LNCAP (cell line): ENCODE measurements around the gene CDK2AP2.

Source experiments
- TF ChIP-seq, protein P1 (sequence below): fragments of 450-650 bp; IDR thresholded peaks from 2 replicates; pipeline ENCODE4 v1.5.1; 2017; ENCODE audit warnings: mild to moderate bottlenecking

The CDK2AP2 gene

DNA sequence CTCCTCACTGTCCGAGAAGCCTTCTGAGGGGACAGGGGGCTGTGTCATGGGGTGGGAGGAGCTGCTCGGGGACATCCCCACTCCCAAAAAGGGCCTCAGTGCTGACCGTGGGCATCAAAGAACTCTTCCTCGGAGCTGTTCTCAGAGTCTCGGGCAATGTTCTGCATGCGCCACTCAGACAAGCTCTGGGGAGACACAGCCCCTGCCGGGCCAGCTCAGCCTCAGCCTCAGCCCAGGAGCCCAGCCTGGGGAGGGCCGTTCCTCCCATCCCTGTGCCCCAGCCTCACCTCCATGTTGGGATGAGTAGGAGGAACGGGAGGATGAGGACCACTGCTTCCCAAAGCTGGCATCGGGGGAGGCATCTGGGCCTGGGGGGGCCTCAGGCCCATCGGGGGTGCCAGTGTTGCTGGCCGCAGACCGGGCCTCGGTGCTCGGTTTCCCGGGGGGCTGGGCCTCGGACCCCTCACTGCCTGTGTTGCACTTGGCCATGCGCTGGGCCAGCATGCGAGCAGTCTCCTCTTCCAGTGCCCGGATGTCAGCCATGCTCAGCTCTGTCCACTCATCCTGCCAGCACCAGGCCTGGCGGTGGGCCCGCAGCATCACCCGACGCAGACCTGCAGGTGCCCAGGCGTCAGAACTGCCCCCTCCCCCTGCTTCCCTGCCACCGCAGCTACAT is 8.0 kb downstream of the CDK2AP2 start:
- TF ChIP-seq, protein P1, sequence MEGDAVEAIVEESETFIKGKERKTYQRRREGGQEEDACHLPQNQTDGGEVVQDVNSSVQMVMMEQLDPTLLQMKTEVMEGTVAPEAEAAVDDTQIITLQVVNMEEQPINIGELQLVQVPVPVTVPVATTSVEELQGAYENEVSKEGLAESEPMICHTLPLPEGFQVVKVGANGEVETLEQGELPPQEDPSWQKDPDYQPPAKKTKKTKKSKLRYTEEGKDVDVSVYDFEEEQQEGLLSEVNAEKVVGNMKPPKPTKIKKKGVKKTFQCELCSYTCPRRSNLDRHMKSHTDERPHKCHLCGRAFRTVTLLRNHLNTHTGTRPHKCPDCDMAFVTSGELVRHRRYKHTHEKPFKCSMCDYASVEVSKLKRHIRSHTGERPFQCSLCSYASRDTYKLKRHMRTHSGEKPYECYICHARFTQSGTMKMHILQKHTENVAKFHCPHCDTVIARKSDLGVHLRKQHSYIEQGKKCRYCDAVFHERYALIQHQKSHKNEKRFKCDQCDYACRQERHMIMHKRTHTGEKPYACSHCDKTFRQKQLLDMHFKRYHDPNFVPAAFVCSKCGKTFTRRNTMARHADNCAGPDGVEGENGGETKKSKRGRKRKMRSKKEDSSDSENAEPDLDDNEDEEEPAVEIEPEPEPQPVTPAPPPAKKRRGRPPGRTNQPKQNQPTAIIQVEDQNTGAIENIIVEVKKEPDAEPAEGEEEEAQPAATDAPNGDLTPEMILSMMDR: no peak

DNA sequence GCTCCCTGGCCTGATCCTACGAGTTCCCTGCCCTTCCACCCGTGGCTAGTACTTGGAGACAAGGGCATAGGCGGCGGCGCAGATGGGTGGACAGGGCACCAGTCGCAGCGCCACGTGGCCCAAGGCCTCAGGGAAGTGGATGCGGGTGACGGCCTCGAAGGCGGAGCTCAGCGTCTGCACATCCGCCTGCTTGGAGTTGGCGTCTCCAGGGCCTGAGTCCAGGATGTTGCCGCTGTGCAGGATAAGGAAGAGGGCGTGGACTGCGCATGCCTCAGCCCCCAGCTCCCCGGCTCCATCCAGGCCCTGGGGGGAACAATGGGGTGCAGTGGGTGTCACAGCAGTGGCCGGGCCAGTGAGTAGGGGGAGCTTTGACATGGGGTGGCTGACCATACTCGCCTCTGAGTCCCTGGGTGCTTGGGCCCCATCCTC is 9.4 kb downstream of the CDK2AP2 start:
- TF ChIP-seq, protein P1: no peak

DNA sequence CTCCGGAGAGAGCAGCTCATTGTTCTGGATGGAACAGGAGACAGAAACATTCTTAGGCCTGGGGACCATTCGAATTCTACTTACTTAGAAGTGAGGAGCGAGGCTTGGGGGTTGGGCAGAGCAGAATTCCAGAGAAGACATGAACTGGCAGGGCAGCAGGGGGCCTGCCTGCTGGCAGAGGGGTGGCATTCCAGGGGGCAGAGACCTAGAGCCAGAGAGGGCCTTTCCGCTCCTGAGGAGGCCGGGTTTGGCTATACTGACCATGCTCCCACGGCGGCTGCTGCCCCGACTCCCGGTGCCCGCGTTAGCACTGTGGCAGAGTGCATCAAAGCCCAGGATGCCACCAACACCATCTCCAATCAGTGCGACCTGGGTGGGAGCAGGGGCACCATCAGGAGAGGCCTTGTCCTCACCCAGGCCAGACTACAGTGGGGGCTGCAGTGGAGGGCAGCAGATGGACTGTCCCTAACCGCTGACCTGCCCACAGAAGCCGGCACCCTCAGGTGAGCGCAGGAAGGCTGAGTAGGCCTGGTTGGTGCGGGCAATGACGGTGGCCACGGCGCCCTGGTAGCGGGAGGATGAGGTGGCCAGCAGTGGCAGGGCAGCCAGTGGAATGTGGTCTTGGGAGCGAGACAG is 10.2 kb downstream of the CDK2AP2 start:
- TF ChIP-seq, protein P1: no peak

DNA sequence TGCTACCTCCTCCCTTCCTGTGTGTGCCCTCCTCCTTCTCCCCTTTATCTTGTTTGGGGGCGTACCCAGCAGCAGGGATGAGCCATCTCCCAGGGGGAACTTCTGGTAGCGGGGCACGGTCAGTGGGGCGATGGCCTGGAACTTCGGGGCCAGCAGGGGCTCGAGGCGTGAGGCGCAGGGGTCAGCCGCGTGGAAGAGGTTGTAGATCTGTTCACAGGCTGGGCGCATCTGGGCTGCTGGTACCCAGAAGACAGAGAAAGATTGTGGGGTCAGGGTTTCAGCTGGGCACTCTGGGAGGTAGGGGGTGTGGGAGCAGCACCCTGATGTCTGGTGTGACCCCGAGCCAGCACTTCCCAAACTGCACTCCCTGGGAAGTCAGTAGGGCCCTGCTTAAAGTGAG is 11.8 kb downstream of the CDK2AP2 start:
- TF ChIP-seq, protein P1: no peak

DNA sequence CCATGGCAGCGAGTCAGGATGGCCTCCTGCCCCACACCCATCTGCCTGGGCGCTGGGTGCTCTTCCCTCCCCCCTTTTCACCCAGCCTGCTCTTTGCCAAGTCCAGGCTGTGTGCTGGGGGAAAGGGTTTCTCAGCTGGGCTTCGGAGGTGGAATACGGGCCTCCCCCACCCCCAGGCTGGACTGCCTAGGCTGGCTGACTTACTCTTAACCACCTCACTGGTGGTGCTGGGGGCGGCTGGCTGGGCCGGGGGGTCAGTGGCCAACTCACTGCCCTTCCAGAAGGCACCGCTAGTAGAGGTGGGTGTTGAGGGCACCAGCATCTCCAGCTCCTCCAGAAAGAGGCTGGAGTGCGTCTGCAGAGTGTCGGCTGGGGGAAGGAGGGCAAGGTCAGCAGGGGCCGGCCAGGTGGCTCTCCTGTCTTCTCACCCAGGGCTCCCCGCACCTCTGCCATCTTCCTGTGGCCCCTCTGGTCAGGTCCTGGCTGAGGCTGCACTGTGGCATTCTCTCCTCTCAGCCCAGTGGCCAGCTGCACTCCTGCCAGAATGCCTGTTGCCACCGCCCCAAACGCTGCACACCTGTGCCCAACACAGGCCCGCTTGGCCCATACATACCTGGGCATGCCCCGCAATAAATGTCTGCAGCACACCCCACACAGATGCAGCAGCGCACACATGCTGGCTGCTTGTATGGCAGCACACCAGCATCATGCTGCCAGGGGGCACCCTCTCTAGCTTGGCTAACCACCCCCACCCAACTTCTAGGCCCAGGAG is 12.5 kb downstream of the CDK2AP2 start:
- TF ChIP-seq, protein P1: no peak

DNA sequence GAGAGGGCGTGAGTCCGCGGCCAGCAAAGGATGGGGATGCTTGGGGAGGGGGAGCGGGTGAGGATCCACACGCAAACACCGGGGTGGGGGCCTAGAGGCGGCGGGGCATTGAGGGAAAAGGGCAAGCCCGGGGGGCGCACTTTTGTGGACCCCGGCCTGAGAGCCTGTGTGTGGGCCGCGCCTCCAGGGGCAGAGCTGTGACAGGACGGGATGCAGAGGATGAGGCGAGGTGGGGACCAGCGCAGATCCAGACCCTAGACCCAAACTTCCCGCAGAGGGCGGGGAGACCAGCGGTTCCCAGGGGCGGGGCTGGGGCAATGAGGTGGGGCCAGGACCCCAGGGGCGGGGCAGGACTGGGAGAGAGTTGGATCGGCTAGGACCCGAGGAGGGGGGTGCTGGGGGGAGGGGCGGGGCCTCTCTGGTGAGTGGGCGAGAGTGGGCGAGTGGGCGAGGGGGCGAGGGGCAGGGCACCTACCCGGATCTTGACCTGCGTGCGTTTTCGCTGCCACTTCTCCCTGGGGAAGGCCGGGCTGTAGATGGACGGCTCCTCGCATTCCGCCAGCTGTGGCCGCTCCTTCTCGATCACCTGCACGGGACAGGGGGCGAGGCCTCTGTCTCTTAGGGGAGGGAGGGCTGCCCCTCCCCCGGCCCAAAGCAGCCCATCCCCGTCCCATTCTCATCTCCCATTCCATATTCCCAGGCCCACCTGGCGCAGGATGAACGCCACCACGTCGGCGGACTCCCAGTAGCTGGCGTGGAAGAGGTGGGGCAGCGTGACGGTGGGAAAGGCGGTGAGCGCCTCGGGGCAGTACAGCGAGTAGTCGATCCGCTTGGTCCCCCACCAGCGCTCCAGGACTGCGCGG is 13.4 kb downstream of the CDK2AP2 start:
- TF ChIP-seq, protein P1: no peak
